Measurements from ENCODE around the gene PCDH9. TPM values are rescaled to one million over a fixed set of nuclear protein-coding genes. Genes with fewer than 3 reads are reported as not detected.

PCDH9 gene
- polyA plus RNA-seq, 1 of the 3 experiments (the other 2 are of a cell fraction): 1.3 TPM

- Histone ChIP-seq H3K79me2 (ENCODE audit: insufficient read depth) (no peaks in the 10 kb centered on the region), H3K9me3 (no peaks in the 10 kb centered on the region), H3K9ac (no peak overlapping the region), H3K36me3 (replicated peaks in 1 of 2; ENCODE audit: control insufficient read depth in 1 of 2, insufficient read depth in 2 of 2, low read length in 1 of 2) (peaks cover 0 to 3% of the 10 kb centered on the region in 2 experiments), H3K9me2 (no peaks in the 10 kb centered on the region), H3K4me3 (ENCODE audit: low read depth in 2 of 2, low read length in 1 of 2) (no peak overlapping the region), H3K4me1 (ENCODE audit: control insufficient read depth in 1 of 2, insufficient read depth in 2 of 2, low read depth in 1 of 2, low read length in 1 of 2) (peaks cover 2 to 11% of the 10 kb centered on the region in 2 experiments; a peak in 3 of 4 replicates), H3K27me3 (ENCODE audit: insufficient read depth) (no peaks in the 10 kb centered on the region), H4K20me1 (ENCODE audit: insufficient read depth) (no peaks in the 10 kb centered on the region), H3F3A (replicated peaks; ENCODE audit: insufficient read depth) (no peaks in the 10 kb centered on the region), H3K27ac (ENCODE audit: low read depth in 2 of 2, low read length in 1 of 2) (no peak overlapping the region), H3K4me2 (no peak overlapping the region), H2AFZ (ENCODE audit: low read depth) (0 out of 2 replicates have a peak overlapping the region, but pooled peaks have one; percentile 36)
- ChIA-PET CTCF (interaction anchor here (2.2 to 5.8 kb wide), 2 partner anchors 532 to 603 kb away, joined by 10 to 52 read pairs; no protein-coding TSS in a partner anchor), POLR2A (no interaction called here)
- TF ChIP-seq ELF1 (IDR thresholded peaks at IDR 0.05) (no peak), TEAD4 (IDR thresholded peaks at IDR 0.05; ENCODE audit: borderline replicate concordance, insufficient read depth) (no peak), ZBTB33 (IDR thresholded peaks at IDR 0.05; ENCODE audit: borderline replicate concordance, low read depth) (no peak), NRF1 (IDR thresholded peaks at IDR 0.05; ENCODE audit: low read depth, low read length) (no peak), NFIC (IDR thresholded peaks at IDR 0.05; ENCODE audit: borderline replicate concordance) (no peak), SMC3 (IDR thresholded peaks at IDR 0.05; ENCODE audit: low read depth, low read length) (no peak), FOXJ3 (CRISPR knock-in tag; IDR thresholded peaks at IDR 0.05) (no peak), IRF3 (IDR thresholded peaks at IDR 0.05; ENCODE audit: low read depth, low read length) (no peak), RXRA (IDR thresholded peaks at IDR 0.05; ENCODE audit: borderline replicate concordance, low read depth) (no peak)
- TF ChIP-seq, protein P1, sequence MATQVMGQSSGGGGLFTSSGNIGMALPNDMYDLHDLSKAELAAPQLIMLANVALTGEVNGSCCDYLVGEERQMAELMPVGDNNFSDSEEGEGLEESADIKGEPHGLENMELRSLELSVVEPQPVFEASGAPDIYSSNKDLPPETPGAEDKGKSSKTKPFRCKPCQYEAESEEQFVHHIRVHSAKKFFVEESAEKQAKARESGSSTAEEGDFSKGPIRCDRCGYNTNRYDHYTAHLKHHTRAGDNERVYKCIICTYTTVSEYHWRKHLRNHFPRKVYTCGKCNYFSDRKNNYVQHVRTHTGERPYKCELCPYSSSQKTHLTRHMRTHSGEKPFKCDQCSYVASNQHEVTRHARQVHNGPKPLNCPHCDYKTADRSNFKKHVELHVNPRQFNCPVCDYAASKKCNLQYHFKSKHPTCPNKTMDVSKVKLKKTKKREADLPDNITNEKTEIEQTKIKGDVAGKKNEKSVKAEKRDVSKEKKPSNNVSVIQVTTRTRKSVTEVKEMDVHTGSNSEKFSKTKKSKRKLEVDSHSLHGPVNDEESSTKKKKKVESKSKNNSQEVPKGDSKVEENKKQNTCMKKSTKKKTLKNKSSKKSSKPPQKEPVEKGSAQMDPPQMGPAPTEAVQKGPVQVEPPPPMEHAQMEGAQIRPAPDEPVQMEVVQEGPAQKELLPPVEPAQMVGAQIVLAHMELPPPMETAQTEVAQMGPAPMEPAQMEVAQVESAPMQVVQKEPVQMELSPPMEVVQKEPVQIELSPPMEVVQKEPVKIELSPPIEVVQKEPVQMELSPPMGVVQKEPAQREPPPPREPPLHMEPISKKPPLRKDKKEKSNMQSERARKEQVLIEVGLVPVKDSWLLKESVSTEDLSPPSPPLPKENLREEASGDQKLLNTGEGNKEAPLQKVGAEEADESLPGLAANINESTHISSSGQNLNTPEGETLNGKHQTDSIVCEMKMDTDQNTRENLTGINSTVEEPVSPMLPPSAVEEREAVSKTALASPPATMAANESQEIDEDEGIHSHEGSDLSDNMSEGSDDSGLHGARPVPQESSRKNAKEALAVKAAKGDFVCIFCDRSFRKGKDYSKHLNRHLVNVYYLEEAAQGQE (IDR thresholded peaks at IDR 0.05; ENCODE audit: low read depth, low read length): no peak
- DNase-seq: no peak
- WGBS (ENCODE audit: low lambda C conversion rate): 83% methylated on average over 3 of the region's 3 CpGs
Measured at GRCh38 chr13:67221630-67222226, 8.4 kb downstream of the PCDH9 start.

All from SK-N-SH (cell line).